Keratinocyte (primary cell): ENCODE measurements around the gene ACER3. TPM values are rescaled to one million over a fixed set of nuclear protein-coding genes. Genes with fewer than 3 reads are reported as not detected.
"Not testable (repeated sequence)": the region's sequence is repeated elsewhere in the genome, so short reads cannot be mapped to it uniquely, and the experiment has no call there.

Source experiments
- DNase-seq: peaks from one replicate; pipeline ENCODE4 v3.0.0-alpha.2; 2011; ENCODE audit warnings: low read depth, missing footprints, low spot score
- FAIRE-seq: peaks from 2 replicates; lab custom pipeline; 2011; peaks lifted over from hg19 to GRCh38; lab: Jason Lieb, UNC
- H2AFZ ChIP-seq: 2 replicates; pipeline ENCODE4 v1.6.0; 2012; ENCODE audit warnings: low read length, control low read depth, inconsistent platforms; ENCODE audit not compliant: control insufficient read depth
- H3K27ac ChIP-seq: 2 replicates; pipeline ENCODE4 v1.5.1; 2011; ENCODE audit warnings: low read length; ENCODE audit not compliant: control insufficient read depth, insufficient read depth
- H3K27me3 ChIP-seq: 3 replicates; pipeline ENCODE4 v1.6.0; 2011; ENCODE audit warnings: low read length; ENCODE audit not compliant: control insufficient read depth, insufficient read depth; ENCODE audit errors: extremely low read depth
- H3K36me3 ChIP-seq, 2 experiments: 2 replicates in 1 of 2; 3 replicates in 1 of 2; pipeline ENCODE4 v1.5.1; 2011; ENCODE audit warnings: low read length in 2 of 2, mild to moderate bottlenecking in 1 of 2; ENCODE audit not compliant: control insufficient read depth in 2 of 2, insufficient read depth in 2 of 2; ENCODE audit errors: extremely low read depth in 1 of 2
- H3K4me1 ChIP-seq: 3 replicates; pipeline ENCODE4 v1.5.1; 2011; ENCODE audit warnings: low read length; ENCODE audit not compliant: control insufficient read depth, insufficient read depth; ENCODE audit errors: extremely low read depth
- H3K4me2 ChIP-seq: 3 replicates; pipeline ENCODE4 v1.6.0; 2011; ENCODE audit warnings: low read depth, low read length; ENCODE audit not compliant: control insufficient read depth, insufficient read depth; ENCODE audit errors: extremely low read depth
- H3K4me3 ChIP-seq, 3 experiments: fragments of 200-600 bp in 1 of 3; sonication (generic) in 1 of 3; 2 replicates in 2 of 3; 3 replicates in 1 of 3; pipeline ENCODE4 v1.5.1; 2011 to 2016; ENCODE audit warnings: low read length in 3 of 3, mild to moderate bottlenecking in 3 of 3, control low read depth in 2 of 3, inconsistent platforms in 1 of 3, low read depth in 1 of 3, mixed read lengths in 1 of 3, mixed run types in 1 of 3, moderate library complexity in 1 of 3; ENCODE audit not compliant: control insufficient read depth in 2 of 3, insufficient read depth in 2 of 3; ENCODE audit errors: extremely low read depth in 1 of 3
- H3K79me2 ChIP-seq: 2 replicates; pipeline ENCODE4 v1.6.0; 2012; ENCODE audit warnings: low read length; ENCODE audit not compliant: control insufficient read depth, insufficient read depth
- H3K9ac ChIP-seq: 3 replicates; pipeline ENCODE4 v1.6.0; 2011; ENCODE audit warnings: low read length; ENCODE audit not compliant: control insufficient read depth, insufficient read depth; ENCODE audit errors: extremely low read depth
- H3K9me1 ChIP-seq: 3 replicates; pipeline ENCODE4 v1.6.0; 2011; ENCODE audit warnings: low read length; ENCODE audit not compliant: control insufficient read depth, insufficient read depth; ENCODE audit errors: extremely low read depth
- H3K9me3 ChIP-seq: 2 replicates; pipeline ENCODE4 v1.5.1; 2012; ENCODE audit warnings: low read depth, low read length; ENCODE audit not compliant: control insufficient read depth
- H4K20me1 ChIP-seq: 3 replicates; pipeline ENCODE4 v1.6.0; 2011; ENCODE audit warnings: low read length; ENCODE audit not compliant: control insufficient read depth, insufficient read depth; ENCODE audit errors: extremely low read depth
- EZH2 ChIP-seq: IDR thresholded peaks from one replicate; pipeline ENCODE4 v1.6.1; 2012; ENCODE audit warnings: inconsistent platforms, mild to moderate bottlenecking, low read length, moderate library complexity
- dilution Hi-C: fragments of 300-500 bp; cut with MboI; formaldehyde crosslinking; loops from one replicate; pipeline ENCODE4 v1.7.0; 2020; ENCODE audit warnings: low sequenced_read_pairs; ENCODE audit not compliant: extremely low pct_ligation_motif_present
- polyA plus RNA-seq, 5 experiments: library from polyadenylated mRNA; depleted of rRNA in 3 of 5; stranded (reverse) in 3 of 5; stranded (forward) in 1 of 5; unstranded in 1 of 5; fragments of >200 nt; gene quantifications; 1 replicate in 1 of 5; 2 replicates in 3 of 5; 3 replicates in 1 of 5; pipeline versions ENCODE4 v1.2.1 to v1.2.3, GENCODE V29; 2011 to 2012; ENCODE audit warnings: missing spikeins in 2 of 5, low read depth in 1 of 5, low replicate concordance in 1 of 5
- TF ChIP-seq, protein P1 (sequence below), 3 experiments: IDR thresholded peaks in 1 of 3; conservative IDR thresholded peaks in 1 of 3; optimal IDR thresholded peaks in 1 of 3; 2 replicates in 2 of 3; 3 replicates in 1 of 3; pipeline versions ENCODE3 to v1.5.1; 2011; ENCODE audit warnings: low read length in 3 of 3, mild to moderate bottlenecking in 3 of 3, moderate library complexity in 2 of 3, control low read depth in 1 of 3, inconsistent platforms in 1 of 3; ENCODE audit not compliant: insufficient read depth in 2 of 3; ENCODE audit errors: extremely low read depth in 1 of 3

The ACER3 gene
- polyA plus RNA-seq, 1 donor (not counting 4 experiments of a cell fraction or from before 2014, with no cell fraction given) = 55.0 TPM

DNA sequence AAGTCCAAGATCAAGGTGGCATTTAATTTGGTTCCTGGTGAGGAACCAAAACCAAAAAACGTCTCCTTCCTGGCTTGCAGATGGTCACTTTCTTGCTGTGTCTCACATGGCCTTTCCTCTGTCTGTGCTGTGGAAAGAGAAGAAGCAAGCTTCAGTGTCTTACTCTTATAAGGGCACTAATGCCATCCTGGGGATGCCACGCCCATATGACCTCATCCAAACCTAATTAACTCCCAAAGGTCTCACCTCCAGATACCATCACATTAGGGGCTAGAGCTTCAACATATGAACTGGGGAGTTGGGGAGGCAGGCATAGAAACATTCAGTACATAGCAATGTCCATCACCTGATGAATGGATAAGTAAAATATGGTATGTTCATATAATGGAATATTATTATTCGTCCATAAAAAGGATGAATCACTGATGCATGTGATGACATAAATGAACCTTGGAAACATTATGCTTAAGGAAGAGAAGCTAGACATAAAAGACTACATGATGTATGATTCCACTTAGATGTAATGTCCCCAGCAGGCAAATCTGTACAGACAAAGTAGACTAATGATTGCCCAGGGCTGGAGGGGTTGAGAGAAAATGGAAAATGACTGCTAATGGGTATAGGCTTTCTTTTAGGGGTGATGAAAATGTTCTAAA is 94.9 kb downstream of the ACER3 start:
- TF ChIP-seq, protein P1, sequence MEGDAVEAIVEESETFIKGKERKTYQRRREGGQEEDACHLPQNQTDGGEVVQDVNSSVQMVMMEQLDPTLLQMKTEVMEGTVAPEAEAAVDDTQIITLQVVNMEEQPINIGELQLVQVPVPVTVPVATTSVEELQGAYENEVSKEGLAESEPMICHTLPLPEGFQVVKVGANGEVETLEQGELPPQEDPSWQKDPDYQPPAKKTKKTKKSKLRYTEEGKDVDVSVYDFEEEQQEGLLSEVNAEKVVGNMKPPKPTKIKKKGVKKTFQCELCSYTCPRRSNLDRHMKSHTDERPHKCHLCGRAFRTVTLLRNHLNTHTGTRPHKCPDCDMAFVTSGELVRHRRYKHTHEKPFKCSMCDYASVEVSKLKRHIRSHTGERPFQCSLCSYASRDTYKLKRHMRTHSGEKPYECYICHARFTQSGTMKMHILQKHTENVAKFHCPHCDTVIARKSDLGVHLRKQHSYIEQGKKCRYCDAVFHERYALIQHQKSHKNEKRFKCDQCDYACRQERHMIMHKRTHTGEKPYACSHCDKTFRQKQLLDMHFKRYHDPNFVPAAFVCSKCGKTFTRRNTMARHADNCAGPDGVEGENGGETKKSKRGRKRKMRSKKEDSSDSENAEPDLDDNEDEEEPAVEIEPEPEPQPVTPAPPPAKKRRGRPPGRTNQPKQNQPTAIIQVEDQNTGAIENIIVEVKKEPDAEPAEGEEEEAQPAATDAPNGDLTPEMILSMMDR (optimal IDR thresholded peaks at IDR 0.05 in 1 of 3, IDR thresholded peaks at IDR 0.05 in 1 of 3, conservative IDR thresholded peaks at IDR 0.05 in 1 of 3; ENCODE audit: extremely low read depth in 1 of 3, insufficient read depth in 2 of 3, low read length in 3 of 3) = no peak
- TF ChIP-seq EZH2 = no peak
- H3K4me3 ChIP-seq = no peak overlapping the region
- H3K4me1 ChIP-seq = no peaks in the 10 kb centered on the region
- no peaks in the 10 kb centered on the region for H3K9me1 ChIP-seq
- FAIRE-seq (no peak), DNase-seq (no peak)
- no peak overlapping the region for H2AFZ ChIP-seq
- no peaks in the 10 kb centered on the region for H4K20me1 ChIP-seq
- H3K9ac ChIP-seq = no peak overlapping the region
- H3K27ac ChIP-seq = no peak overlapping the region
- no peak overlapping the region for H3K4me2 ChIP-seq
- peaks cover 2 to 4% of the 10 kb centered on the region in 2 experiments for H3K36me3 ChIP-seq
- no peaks in the 10 kb centered on the region for H3K79me2 ChIP-seq
- H3K9me3 ChIP-seq = no peaks in the 10 kb centered on the region
- dilution Hi-C loops = no loop called here
- no peaks in the 10 kb centered on the region for H3K27me3 ChIP-seq

DNA sequence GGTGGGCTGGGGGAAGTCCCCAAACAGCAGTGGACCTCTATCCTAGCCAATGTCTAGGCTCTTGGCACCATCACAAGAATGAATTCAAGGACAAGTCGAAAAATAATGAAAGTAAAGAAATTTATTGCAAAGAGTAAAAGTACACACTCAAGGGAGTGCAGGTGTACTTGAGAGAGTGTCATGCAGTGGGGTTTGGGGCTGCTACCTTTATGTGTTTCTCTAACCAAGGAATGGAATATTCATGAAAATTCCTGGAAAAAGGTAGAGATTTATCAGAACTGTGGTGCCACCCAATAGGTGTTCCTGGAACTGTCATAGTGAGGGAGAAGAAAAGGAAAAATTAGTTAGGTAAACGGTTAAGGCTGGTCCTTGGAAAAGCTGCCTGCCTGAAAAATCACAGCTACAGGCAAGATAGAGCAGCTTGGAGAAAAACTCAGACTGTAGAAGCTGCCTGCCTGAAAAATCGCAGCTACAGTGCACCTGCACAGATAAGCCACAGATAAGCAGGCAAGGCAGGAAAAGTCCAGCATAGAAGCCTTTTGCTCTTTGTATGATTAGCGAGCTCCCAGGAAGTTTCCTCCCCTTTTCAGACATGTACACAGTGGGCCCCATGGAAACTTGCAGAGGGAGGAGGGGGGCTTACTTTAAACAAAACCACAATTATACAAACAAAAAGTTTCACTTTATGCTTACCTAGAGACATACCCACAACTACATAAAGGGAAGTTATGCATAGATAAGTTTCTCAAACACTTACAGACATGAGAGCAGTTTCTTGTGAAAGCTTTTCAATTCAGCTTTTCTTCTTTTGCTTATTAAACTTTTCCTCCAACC is 102.1 kb downstream of the ACER3 start:
- FAIRE-seq = no peak
- H3K9ac ChIP-seq = no peak overlapping the region

DNA sequence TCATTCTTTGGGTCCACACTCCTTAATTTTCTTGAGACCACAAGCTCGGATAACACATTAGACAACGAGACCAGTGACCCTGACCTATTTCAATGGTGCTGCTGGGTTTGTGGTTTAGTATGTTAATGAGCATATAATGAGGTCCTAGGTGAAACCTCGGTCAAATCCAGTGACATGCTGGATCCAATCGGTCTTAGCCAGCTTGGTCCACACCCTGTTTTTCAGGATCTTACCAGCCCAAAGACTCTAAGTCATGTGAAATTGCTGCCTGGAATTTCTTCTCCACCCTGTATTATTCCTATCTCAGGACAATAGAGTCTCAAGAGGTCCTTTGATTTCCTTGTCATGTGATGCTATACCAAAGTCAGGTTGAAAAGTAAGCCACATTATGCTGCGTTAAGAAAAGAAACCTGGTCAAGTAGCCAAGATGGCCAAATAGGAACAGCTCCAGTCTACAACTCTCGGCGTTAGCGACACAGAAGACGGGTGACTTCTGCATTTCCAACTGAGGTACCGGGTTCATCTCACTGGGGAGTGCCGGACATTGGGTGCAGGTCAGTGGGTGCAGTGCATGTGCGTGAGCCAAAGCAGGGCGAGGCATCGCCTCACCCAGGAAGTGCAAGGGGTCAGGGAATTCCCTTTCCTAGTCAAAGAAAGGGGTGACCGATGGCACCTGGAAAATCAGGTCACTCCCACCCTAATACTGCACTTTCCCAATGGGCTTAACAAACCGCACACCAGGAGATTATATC is 102.9 kb downstream of the ACER3 start:
- H3K4me3 ChIP-seq, FAIRE-seq, H3K4me1 ChIP-seq, H3K9me3 ChIP-seq, H2AFZ ChIP-seq, H3K27me3 ChIP-seq, H3K9me1 ChIP-seq, H3K36me3 ChIP-seq, H3K4me2 ChIP-seq, H3K79me2 ChIP-seq, dilution Hi-C loops, H3K9ac ChIP-seq, H4K20me1 ChIP-seq, H3K27ac ChIP-seq, DNase-seq: not testable (repeated sequence)

More for the DNA sequence above, 102.1 kb downstream of the ACER3 start:
- Histone ChIP-seq H3K9me3 (no peaks in the 10 kb centered on the region), H3K27ac (no peak overlapping the region), H3K4me1 (no peaks in the 10 kb centered on the region), H3K4me2 (no peak overlapping the region), H2AFZ (no peak overlapping the region), H4K20me1 (no peaks in the 10 kb centered on the region), H3K79me2 (no peaks in the 10 kb centered on the region), H3K27me3 (no peaks in the 10 kb centered on the region), H3K4me3 (no peak overlapping the region), H3K9me1 (no peaks in the 10 kb centered on the region), H3K36me3 (peaks cover 0 to 4% of the 10 kb centered on the region in 2 experiments)
- dilution Hi-C loops = no loop called here
- DNase-seq = no peak
- TF ChIP-seq, protein P1 (optimal IDR thresholded peaks at IDR 0.05 in 1 of 3, IDR thresholded peaks at IDR 0.05 in 1 of 3, conservative IDR thresholded peaks at IDR 0.05 in 1 of 3; ENCODE audit: extremely low read depth in 1 of 3, insufficient read depth in 2 of 3, low read length in 3 of 3) = no peak
- no peak for TF ChIP-seq EZH2
